Activated gamma-delta T cell treated with anti-CD3 and anti-CD28 coated beads, Interleukin-2, amount 50 U/mL, for 16 hours (primary cell): Measurements from ENCODE around the gene ERC1.
"Not testable (repeated sequence)": the region's sequence is repeated elsewhere in the genome, so short reads cannot be mapped to it uniquely, and the experiment has no call there.

Source experiments
- DNase-seq: peaks from one replicate; pipeline ENCODE4 v3.0.0-alpha.2; 2020; ENCODE audit warnings: low read depth

Gene ERC1

DNA sequence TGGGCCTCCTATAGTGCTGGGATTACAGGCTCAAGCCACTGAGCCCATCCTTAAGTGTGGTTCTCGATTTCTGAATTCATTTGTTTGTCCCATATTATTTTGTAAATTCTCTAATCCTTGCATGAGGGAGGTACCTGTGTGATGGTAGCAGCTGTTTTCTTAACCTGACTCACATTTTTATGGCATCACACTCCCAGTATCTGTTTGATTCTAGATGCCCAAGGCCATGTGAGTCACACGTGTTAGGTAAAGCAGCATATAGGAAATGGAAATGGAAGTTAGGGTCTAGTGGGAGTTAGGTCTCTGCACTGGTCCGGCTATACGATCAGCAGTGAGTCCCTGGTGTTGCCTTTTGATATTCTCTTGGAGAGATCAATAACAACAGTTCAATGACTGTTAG lies 198.1 kb downstream of the ERC1 start:
- DNase-seq, result no peak

DNA sequence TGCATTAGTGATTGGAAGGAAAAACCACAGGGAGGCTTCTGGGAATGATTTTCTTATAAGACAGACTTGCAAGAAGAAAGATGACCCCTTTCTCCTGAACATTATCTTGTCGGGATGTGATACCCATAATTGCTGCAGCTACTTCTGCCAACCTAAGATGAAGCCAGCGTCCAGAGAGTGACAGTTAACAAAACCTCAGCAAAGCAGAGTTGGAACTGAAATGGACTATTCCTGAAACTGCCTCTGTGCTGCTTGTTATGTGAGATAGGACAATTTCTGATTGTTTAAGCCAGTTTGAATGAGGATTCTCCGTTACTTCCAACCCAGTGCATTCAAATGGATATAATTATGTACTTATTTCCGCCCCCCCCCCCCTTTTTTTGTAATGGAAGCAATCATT lies 204.5 kb downstream of the ERC1 start:
- no peak for DNase-seq

DNA sequence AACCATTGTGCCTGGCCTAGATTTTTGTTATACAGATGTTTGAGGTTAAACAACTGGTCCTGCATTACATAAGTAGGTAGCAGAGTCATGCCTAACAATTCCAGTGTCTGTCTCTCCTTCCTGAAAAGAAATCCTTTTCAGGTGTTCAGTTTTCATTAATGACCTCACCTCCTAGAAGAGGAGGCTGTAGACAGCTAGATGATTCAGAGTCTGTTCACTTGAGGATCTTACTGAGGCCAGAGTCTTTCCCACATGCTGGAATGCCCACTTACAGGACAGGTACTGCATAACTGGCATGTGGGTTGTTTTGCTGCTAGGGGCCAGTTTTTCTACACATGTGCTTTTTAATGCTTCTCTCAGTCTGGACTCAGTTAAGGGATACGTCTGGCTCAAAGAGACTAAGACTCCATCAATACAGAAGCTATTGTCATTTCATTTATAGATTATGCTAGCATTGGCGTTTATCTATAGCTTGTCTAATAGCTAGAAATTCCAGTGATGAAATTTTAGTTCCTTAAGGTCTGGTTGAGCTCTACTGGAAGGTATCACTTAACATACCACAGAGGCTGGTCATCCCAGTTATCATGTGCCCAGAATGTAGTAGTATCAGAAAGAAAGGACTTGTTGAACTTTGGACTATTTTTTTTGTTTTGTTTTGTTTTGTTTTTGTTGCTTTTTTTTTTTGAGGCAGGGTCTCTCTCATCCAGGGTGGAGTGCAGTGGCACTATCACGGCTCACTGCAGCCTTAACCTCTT lies 206.4 kb downstream of the ERC1 start:
- no peak for DNase-seq

DNA sequence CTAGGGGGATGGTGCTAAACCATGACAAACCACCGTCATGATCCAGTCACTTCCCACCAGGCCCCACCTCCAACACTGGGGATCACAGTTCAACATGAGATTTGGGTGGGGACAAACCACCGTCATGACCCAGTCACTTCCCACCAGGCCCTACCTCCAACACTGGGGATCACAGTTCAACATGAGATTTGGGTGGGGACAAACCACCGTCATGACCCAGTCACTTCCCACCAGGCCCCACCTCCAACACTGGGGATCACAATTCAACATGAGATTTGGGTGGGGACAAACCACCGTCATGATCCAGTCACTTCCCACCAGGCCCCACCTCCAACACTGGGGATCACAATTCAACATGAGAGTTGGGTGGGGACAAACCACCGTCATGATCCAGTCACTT lies 207.8 kb downstream of the ERC1 start:
- DNase-seq, result not testable (repeated sequence)

DNA sequence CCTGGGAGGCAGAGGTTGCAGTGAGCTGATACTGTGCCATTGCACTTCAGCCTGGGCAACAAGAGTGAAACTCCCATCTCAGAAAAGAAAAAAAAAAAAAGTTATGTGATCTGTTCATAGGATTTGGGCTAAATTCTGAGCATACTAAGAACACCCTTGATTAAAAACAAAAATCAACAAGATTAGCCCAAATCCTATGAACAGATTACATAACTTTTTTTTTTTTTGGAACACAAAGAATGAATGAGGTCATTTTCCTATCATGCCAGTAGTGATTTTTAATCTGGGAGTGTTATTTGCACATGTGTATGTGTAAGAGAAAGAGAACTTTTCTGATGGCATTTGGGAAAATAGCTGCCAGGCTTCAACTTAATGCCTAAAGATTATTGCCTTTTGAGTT lies 208.7 kb downstream of the ERC1 start:
- no peak for DNase-seq

DNA sequence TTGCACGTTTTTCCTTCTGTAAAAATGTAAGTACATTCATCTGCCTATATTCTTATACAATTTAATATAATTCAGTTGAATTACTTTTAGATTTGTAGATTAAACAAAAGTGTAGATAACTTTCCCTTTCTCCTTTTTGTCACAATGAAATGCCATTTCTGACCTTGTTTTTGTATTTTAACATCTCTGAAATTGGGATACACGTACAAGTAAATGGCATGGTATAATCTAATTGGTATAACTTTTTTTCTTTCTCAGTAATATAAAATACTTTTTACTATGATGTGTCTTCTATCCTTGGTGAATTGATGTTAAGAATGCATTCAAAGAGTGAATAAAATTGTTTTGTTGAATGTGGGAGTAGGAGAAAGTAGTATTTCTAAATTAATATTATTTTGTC lies 210.0 kb downstream of the ERC1 start:
- no peak for DNase-seq

DNA sequence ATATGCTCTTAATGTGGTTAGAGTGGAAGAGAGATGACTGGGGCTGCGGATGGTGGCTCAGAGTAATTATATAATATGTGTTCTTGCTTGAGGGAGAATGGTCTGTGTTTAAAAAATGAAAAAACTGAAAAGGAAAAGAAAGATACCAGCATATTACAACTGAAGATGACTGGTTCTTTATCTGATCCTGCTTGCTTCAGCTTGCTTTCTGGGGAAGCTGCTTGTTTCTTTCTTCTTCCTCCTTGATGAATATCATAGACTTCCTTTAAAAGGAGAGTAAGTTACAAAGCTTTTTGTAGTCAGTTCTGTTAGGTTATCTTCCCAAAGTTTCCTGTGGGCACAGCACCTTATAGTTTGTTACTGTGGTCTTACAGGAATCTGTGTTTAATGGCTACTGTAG lies 210.9 kb downstream of the ERC1 start:
- DNase-seq, result no peak

DNA sequence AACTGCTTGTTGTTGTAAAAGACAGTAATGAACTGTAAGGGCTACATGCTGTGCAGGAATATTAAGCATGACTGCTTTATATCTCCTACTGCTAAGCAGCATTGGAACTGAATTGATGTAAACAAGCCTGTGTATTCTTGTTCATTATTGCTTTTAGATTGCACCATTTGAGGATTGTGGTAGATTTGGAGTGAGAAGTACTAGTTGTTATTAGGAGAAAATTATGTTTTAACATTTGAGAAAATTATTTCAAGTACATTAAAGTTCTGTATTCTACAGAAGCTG lies 212.7 kb downstream of the ERC1 start:
- no peak for DNase-seq

DNA sequence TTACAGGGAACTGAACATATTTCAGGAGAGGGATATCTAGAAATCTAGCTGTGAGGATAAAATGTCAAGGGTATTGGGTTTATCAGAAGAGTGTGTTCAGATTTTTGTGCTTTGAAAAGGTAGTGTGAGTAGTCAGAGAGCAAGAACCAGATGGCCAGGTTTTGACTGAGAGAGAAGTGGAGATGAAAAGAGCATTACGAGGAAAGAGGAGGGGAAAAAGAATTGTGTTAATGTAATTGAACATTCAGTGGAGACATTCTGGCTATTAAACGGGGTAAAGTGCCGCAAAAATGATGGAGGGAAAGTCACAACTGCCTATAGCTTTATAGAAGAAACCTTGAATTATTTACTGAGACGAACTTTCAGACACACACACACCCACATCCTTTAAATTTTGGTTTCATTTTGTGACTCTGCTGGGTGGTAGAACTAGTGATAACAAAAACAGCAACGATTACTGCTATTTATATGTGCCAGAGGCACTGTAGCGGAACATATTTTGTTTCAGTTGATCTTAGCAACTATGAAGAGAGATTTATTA lies 213.6 kb downstream of the ERC1 start:
- no peak for DNase-seq

DNA sequence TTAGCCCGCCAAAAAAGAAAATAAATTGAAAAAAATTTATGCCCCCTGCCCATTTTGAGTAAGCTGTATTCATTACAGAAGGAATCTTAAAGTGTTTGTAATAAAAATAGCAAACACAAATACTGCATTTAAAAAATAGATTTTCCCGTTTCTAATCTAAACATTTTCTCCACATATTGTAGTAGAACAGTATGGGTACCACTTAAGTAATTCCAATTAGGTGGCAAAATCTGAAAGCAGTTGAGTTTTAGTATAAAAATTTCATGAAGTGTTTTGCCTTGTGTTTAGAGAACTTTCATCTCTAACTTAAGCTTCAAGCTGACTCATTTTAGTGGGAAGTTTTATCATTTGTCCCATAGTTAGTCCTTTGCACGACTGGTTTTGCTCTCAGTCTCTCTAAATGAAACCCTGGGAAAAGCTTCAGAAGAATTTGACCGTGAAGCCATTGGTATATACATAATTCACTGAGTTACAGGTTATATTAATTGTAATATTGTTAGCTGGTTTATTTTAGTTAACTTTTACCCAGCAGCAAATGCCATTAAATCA lies 214.6 kb downstream of the ERC1 start:
- DNase-seq, result no peak

DNA sequence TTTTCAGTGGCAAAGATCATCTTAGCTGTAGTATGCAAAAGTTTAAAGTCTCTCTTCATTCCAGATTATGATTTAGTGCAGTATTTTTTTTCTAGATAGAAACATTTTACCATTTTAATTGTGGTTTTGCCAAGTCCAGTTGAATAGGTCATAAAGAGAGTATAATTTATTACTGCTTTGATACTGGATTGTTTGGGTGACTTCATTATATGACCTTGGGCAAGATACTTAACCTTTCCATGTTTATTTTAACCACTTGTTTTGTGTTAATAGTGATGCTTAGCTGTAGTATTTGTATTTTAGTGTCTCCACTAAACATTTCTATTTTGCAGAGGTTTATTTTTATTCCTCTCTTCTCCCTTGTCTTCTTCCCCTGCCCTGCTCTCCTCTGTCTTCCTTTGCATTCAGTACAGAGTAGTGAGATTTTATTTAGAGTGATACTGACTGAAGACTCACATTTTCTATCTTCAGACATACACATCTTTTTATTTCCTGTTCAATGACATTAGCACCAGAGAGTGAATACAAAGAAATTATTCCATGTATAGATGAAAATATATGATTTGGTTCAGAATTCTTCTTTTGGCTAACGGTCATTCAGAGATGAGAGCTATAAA lies 215.2 kb downstream of the ERC1 start:
- no peak for DNase-seq

DNA sequence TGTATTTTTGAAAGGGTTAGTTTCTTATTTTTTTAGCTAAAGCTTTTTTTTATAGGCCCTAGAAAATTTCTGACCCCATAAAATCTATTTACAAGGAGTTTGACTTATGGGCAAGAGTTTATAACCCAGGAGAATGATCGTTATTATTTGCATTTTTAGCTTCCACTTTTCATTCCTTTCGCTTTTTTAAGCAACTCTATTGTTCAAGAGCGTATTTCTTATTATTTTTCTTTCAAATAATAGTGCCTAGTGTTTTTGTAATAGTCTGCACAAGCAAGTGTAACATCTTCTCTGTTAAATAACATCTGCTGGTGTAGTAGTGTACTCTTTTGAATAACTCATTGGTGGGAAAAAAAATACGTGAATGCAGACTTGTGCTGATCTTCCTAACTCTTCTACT lies 216.3 kb downstream of the ERC1 start:
- DNase-seq, result no peak

DNA sequence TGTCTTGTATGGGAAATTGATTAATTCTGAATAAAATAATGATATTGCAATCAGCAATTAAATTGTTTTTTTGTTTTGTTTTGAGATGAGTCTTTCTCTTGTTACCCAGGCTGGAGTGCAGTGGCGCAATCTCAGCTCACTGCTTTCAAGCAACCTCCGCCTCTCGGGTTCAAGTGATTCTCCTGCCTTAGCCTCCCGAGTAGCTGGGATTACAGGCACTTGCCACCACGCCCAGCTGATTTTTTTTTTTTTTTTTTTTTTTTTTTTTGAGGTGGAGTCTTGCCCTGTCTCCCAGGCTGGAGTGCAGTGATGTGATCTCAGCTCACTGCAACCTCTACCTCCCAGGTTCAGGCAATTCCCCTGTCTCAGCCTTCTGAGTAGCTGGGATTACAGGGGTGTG lies 217.7 kb downstream of the ERC1 start:
- not testable (repeated sequence) for DNase-seq

DNA sequence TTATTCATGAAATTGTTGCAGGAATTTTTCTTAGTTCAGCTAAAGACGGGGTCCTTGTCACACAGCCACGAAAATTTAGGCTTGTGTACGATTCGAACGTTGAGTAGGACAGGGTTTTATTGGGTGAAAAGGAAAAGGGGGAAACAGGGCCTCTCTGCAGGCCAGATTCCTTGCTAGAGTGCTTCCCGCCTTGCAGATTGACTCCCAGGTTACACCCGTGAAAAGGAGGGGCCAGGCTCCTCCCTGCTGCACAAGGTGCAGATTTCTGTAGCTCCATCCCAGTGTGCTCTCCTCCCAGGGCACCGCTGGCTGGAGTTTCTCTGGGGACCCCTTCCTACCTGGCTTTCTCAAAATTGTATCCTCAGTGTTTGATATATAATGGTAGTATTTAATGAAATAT lies 221.5 kb downstream of the ERC1 start:
- no peak for DNase-seq

DNA sequence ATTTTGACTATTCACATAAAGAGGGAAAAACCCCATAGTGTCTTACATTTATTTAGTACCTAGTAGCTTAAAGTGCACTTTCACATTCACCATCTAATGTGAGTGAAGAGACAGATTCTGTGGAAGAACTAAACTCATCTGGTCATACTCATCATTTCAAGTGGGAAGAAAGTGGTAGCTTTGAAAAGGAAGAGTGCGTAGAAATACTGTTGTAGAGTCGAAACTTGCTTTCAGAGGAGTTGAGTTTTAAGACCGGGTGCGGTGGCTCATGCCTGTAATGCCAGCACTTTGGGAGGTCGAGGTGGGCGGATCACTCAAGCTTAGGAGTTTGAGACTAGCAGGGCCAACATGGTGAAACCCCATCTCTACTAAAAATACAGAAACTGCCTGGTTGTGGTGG lies 222.2 kb downstream of the ERC1 start:
- no peak for DNase-seq

DNA sequence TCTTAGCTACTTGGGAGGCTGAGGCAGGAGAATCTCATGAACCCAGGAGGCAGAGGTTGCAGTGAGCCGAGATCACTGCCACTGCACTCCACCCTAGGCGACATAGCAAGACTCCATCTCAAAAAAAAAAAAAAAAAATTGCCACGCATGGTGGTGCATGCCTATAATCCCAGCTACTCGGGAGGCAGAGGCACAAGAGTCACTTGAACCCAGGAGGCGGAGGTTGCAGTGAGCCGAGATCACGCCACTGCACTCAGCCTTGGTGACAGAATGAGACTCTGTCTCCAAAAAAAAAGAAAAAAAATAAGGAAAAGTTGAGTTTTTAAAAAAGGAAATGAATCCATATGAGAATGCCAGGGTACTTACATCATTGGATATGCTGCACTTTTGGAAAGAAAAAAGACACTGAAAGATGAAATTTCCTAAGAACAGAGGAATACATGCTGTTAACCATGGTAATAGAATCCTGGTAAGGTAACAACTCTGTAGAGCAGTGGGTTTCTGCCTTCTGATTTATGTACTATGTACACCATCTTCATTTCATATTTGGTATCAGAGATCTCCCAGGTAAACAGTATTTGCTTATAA lies 222.7 kb downstream of the ERC1 start:
- no peak for DNase-seq

DNA sequence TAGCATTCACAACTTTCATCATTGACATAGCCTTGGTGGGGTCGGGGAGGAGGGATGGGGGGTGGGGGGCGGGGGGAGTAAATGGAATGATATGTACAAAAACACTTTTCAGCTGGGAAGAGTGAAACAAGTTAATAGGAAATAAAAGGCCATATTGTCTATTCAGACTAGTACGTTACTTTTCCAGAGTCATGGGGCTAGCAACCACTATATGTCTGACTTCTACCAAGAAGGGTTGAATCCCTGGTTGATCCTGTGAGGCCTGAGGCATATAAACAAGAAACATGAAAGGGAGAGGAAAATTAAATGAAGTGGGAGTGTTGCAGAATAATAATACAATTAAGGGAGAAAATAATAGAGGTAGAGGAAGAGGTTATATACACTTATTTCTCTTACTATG lies 225.5 kb downstream of the ERC1 start:
- no peak for DNase-seq

DNA sequence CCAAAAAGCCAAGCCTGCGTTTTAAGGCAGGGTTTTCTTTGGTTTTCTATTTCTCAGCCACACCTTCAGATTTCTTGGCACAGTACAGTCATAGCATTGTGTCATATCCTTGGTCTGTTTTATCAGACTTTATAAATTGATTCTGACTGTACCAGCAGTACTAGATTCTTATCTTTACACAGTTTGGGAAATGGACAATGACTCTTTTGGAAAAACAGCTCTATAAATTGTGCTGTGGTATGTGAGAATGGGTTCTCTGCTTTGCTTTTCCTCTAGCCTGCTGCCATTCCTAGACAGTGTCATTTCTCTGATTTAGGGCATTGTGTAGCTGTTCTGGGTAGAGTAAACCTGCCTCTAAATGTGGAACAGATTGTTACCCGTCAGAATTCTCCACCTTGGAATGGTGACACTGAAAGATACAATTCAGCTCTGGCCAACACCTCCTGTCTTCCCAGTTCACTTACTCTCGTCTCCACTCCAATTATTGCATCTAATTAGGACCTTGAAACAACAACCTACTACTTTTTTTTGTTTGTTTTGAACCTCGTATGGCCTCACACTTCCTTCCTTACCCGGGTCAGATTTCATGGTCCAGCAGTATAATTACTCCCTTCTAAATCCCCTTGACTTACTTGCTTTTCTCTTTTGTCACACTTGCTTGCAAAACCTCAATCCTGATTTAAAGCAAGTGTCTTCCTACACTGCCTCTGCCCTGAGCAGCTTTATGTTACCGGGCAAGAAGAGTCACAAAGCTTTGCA lies 226.3 kb downstream of the ERC1 start:
- DNase-seq, result no peak

DNA sequence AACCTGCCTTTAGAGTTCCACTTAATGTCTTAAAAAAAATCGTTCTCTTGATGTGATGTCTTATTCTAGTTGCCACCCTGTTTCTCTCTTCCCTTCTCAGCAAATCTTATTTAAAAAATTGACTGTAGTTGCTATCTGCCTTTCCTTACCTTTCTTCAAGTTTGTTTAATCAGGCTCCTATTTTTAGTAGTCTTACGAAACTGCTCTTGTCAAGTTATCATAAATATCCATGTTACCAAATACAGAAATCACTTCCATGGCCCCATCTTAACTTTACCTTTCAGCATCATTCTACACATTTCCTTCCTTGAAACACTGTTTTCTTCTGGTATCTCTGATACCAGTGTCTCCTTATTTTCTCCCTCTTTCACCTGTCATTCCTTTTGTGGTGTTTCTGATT lies 227.3 kb downstream of the ERC1 start:
- DNase-seq, result no peak

DNA sequence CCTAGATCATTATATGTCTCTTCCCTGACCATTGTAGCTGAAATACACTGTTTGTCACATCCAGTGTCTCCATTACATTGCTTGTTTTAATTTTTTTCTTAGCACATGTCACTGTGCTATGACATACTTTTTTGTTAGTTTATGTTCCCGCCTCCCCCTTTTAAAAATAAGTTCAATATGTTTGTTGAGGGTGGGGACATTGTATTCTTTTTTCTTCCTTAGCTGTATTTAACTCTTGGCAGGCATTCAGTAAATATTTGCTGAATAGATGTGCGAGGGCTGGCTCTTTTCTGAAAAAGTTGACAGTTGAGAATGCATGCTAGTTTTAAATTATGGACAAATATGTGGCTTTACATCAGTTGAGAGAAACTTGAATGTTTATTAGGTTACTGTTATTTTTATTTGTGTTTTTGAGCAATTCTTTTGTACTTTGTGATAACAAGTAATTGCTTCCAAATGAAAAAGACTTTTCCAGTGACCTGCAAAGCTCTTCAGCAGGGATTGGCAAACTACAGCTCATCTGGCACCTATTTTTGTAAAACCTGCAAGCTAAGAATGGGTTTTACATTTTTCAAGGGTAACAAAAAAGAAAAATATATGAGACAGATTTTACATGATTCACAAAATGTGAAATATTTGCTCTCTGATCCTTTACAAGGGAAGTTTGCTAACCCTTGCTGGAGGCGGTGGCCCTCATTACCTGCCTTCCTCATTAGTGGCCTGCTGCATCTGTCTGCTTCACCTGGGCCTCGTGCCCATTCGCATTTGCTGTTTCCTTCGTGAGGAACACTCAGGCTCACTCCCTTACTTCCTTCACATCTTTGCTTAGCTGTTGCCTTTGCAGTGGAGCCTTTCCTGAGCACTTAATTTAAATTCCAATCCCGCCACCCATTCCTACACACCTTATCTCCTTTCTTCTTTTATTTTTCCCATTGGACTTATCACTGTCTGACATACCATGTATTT lies 229.4 kb downstream of the ERC1 start:
- DNase-seq, result no peak

DNA sequence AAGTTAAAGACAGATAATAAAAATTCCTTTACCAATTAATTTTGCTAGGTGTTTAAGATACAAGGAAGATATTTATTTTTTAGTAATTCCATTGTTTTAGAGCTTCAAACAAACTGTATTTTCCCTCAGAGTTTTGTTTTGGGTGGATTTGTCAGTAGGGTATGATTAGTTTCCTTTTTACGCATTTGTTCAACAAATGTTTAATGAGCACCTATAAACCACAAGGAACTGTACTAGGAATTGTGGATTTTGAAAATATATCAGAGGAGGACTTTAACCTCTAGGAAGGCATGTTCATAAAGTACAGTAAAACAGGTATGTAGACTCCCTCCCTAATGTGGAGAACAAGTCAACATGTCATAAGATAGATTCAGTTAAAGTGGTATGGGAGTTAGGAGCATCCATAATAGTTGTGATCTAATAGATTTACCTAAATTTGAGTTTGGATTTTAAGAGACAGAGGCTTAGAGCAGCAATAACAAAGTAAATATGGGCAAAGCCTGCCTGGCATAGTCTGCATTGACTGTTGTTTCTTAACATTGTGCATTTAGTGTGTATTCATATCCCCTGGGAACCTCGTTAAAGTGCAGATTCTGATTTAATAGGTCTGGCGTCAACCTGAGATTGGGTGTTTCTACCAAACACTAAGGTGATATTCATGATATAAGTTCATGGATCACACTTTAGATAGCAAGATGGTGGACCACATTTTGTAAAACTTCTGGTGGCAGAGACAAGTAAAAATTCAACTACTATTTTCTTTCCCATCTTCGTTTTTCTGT lies 232.0 kb downstream of the ERC1 start:
- DNase-seq, result no peak
